Bone marrow (tissue), 2 donors: ENCODE measurements around the gene TRIM38.
"Not testable (repeated sequence)": the region's sequence is repeated elsewhere in the genome, so short reads cannot be mapped to it uniquely, and the experiment has no call there.

ENCODE experiments used
- DNase-seq, 2 donors: peaks; one replicate each; lab custom pipeline; 2025; lab: John Stamatoyannopoulos, UW

TRIM38 gene, protein sequence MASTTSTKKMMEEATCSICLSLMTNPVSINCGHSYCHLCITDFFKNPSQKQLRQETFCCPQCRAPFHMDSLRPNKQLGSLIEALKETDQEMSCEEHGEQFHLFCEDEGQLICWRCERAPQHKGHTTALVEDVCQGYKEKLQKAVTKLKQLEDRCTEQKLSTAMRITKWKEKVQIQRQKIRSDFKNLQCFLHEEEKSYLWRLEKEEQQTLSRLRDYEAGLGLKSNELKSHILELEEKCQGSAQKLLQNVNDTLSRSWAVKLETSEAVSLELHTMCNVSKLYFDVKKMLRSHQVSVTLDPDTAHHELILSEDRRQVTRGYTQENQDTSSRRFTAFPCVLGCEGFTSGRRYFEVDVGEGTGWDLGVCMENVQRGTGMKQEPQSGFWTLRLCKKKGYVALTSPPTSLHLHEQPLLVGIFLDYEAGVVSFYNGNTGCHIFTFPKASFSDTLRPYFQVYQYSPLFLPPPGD

DNA sequence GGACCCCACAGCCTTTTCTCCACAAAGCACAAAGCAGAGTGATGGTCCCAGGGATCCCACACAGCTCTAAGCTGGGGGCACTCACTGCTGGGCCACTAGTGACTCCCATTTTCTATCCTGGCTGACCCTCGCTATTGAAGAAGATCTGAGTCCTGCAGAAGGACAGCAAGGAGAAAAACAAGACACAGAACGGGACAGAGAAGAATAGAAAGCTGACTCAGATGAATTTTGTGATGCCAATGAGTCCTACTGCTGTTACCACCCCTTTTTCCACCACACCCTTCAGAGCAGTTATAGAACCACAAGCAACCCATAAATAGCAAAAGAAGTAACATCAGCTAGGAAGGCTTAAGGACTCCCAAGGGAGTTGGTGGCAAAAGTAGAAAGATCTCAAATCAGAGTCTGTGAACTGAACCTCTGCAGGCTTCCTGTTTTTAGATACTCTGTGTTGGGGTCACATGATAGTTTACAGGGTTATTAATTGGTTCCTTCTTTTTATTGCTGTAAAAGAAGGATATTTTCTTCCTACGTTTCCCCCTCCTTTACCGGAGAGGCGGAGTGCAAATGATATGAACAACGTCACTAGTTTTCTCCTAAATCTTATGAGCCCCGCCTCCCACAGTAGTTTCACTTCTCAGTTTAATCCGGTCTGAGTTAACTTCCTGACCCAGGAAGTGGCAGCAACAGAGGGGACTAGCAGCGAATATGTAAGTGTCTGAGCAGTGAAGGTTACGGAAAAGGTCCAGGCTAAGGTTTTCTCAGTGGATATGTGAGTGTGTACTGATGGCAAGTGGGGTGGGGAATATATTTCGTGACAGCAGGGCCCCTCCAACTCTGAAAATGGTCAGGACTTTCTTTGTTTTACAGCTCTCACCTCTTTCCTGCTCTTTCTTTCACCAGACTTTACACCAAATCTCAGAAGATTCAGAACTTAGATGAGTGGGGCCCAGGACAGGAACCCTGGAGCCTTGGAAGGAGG is at the start of gene TRIM38:
TSS of gene TRIM38 (plus strand) at position 654 of the 979 bp plus-strand sequence. CDS start 3,721 bp downstream, outside the sequence.
- DNase-seq: peak; percentile 13 to 98

DNA sequence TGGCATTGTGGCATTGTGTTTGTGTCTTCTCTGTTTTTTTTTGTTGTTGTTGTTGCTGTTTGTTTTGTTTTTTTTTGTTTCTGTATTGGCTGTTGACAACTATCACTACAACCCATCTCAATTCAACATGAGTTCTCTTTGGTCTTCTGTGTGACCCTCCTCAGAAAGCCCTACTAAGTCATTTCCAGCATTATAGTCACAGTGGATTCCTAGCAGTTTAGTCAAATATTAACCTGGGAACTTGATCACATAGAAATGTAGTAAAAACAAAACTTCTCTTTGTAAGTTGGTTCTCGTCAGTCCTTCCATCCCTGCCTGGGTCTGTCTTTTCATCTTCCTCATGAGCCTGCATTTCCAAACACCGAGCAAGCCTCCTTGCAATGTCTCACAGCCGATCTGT is 48.9 kb upstream of the TRIM38 start:
- DNase-seq: no peak

DNA sequence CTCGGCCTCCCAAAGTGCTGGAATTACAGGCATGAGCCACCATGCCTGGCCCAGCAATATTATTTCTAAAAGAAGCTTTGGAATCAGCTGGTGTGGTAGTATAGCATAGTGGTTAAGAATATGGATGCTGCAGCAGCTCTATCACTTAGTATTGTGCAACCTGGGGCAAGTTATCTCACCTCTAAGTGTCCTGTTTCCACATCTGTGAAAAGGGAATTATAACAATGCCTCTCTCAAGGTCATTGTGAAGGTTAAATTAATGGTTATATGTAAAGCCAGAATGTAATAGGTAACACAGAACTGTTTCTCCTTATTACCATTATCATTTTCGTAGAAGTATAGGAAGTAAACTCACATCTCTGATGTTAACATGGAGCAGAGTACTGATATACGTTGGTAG is 46.3 kb upstream of the TRIM38 start:
- no peak for DNase-seq

DNA sequence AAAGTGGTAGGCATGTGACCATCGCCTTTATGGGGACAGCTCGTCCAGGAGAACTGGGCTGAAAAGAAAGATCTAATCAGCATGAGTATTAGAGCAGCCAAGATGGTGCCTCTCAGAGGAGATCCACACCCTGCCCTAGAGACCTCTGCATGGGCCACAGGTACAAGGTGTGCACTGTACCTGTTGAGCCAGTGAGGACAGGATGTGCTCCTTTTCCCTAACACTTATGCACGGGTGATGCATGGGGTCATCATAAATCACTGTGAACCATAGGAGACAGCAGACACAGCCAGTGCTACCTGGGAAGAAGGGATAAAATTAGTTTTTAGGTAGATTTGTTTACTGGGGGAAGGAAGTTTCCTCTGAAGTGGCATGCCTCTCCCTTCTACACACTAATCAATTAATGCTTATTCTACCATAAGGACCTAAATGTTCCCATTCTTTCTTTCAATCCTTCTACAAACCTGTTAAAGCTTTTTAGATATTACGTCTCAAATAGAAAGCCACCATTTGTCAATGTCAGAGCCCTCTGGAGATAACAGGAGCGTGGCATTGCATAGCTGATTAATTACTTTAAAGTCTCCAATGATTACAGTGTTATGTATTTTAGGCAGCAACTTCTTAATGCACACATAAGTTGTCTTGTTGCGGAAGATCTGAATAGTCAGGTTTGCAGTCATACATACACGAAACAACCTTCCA is 45.7 kb upstream of the TRIM38 start:
- no peak for DNase-seq

GRCh38 chr6:25918083-25918683 is 44.4 kb upstream of the TRIM38 start:
- DNase-seq: no peak

DNA sequence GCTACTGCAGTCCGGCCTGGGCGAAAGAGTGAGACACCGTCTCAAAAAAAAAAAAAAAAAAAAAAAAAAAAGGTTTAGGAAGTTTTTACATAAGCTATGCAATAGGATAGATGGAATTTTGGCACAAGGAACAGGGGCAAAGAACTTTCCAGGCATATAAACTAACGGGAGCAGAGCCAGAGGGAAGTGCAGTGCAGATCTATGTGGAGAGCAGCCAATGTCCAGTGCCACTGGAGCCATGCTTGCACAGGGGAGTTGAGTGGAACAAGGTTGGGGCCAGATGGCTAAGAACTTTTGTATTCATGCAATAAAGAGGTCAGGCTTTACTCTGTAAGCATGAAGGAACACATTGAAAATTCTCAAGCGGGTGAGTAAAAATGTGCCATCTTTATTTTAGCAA is 42.9 kb upstream of the TRIM38 start:
- DNase-seq: no peak

DNA sequence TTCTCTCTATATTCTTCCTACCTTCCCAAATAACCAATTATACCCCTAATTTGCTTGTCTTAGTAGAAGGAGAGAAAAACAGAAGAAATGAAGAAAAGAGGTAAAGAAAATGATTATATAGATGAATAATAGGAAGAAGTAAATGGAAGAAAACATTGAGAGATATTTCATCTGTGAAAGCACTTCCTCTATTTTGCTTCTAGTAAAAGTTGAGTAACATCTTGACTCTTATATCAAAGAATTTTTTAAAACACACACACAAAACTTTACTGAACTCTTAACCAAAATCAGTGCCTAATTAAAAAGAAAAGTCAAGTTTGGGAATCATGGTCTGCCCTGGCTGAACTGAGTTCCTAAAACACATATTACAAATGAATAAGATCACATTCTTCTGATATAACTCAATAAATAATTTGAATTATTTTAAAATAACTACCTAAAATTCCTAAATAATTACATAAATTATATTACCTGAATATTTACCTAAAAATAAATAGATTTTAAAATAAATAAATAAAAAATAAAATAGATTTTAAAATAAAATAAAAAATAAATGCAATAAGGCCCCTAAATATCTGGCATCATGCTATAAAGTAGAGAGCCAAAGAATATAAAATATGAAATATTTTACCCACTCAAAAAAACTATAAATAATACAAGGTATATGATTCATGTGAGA is 40.9 kb upstream of the TRIM38 start:
- no peak for DNase-seq

DNA sequence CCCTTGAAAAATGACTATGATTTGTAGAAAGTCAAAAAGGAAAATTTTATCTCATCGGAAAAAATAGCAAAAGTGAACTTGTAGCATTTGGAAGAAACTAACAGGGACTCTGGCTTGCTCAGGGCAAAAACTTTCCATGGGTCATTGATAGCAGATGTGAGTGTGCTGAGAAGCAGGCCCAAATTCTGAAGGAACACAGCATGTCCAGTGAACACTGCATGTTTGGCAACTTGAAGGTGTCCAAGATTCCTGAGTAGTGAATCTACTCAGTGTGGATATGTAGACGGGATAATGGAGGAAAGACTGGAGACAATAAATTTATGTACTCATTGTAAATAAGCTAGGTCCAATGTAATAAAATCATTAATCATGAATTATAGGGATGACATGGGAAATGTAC is 40.3 kb upstream of the TRIM38 start:
- DNase-seq: no peak

- DNase-seq: no peak
Observed at GRCh38 chr6:25925876-25926275, 36.7 kb upstream of the TRIM38 start.

DNA sequence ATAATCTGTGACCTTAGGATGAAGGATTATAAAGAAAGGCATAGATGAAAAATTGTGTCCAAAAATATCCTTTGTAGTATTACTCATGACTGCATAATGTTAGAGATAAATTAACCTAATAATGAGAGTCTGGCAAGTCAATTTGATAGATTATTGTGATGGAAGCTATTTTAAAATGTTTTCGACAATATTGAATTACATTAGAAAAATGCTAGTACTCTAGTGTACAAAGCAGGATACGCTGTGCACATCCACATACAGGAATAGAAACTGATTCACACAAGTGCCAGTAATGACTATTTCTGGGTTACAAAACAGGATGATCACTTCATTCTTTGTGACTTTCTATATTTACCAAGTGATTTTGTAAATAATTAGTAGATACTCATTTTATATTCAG is 35.4 kb upstream of the TRIM38 start:
- DNase-seq: no peak

- DNase-seq: no peak
Observed at GRCh38 chr6:25927756-25928216, 34.8 kb upstream of the TRIM38 start.

DNA sequence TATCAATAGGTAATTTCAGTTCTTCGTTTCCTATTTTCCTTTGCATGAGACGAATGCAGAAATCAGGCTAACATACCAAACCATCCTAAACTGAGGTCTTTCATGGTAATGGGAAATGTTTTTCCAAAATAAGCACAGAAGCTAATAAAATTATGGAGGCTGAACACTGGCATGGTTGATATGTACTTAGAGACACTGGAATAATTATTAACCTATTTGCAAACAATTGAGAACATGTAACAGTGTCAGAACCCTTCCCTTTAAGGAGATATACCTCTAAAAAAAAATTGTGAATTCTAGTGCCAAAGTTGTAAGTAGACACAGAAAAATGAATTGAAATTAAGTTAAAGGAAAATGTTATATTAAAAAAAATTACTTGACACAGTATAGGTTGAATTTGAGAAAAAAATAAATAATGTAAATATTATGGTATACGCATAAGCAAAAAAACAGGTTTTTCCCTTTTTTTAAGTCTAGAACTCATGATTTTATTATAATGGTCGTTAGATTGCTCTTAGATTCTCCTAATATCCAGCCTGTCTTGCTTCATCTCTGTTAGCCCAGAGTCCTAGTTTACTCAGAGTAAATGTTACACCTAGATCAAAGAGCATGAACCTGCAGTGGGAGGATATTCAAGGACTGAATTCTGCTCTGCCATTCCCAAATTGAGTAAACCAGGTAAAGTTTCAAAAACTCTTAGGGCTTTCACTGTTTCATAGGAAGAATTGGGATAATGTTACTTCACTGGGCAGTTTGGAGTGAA is 33.9 kb upstream of the TRIM38 start:
- no peak for DNase-seq

- not testable (repeated sequence) for DNase-seq
Observed at GRCh38 chr6:25929785-25930184, 32.8 kb upstream of the TRIM38 start.

DNA sequence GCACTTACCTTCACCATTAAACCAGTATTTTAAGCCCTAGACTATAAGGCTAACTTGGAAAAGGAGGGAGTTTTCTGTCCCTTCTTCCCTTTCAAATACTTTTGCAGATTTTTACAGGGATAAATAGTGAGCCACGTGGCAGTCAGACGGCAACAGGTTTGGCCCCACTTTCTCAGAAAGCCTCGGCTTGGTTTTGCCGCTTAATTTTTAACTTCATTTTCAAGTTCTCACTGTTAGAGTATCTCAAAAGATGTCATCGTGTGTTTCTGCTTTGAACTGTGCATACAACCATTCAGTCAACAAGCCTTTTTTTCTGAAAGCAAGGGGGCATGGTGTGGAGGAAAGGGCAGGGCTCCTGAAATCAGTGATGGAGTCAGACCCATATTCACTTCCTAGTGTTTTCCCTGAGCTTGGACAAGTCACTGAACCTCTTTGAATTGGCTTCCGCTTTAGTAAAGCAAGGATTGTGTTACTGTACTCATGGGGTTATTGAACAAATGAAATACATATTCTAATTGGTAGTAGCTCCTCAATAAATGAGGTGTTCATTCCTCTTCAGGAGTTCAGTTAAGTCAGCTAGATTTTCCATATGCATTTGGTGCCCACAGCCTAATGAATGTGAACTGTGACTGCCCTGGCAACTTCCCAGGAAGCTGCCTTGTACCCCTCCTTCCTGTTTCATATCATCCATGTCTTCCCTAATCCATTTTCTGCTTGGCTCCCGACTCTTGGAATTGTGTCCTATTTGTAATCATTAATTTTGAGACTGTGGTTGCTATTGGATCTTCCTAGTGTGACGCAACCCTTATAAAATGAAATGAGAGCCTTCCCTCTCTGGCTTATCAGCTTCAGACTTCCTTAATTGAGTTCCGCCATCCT is 31.8 kb upstream of the TRIM38 start, which contains the start of gene SLC17A2:
TSS of gene SLC17A2 (minus strand) at position 160 of the 879 bp plus-strand sequence. CDS start 4,895 bp downstream, outside the sequence.
- DNase-seq: no peak

- DNase-seq: no peak
Observed at GRCh38 chr6:25931411-25931709, 31.2 kb upstream of the TRIM38 start.

GRCh38 chr6:25934156-25934555 is 28.4 kb upstream of the TRIM38 start:
- no peak for DNase-seq

DNA sequence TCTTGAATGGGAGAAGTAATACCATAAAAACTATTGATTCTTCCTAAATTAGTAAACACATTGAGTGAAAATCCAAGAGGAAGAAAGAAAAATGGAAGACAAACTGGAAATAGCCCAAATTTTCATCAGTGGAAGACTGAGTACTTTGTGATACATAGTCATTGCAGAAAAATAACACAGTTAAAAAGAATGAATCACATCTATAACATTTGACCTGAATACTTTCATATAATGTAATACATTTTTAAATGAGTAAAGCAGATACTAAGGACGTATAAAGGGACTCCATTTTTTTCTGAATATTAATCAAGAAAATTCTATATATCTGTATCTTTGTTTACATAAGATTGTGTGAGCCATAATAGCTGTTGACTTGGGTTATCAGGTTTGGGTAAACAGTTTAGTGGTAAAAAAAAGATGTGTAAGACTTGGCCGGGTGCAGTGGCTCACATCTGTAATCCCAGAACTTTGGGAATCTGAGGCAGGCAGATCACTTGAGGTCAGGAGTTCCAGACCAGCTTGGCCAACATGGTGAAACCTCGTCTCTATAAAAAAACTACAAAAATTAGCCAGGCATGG is 27.8 kb upstream of the TRIM38 start:
- DNase-seq: no peak

DNA sequence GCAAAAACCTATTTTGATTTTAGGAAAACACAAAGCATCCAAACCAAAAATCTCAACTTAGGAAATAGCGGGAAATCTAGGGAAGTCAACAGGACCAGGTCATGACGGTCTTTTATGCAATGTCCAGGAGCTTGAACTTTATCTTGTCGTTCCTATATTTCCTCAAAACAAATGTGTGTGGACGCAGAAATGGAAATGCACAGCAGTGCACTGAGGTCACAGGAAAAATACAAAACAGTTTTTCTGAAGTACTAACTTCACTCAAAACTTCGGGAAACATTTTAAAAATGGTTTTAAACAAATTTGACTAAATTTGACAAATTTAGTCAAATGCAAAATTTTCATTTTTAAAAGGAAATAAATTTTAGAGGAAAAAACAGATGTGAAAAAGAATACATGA is 26.6 kb upstream of the TRIM38 start:
- DNase-seq: no peak

DNA sequence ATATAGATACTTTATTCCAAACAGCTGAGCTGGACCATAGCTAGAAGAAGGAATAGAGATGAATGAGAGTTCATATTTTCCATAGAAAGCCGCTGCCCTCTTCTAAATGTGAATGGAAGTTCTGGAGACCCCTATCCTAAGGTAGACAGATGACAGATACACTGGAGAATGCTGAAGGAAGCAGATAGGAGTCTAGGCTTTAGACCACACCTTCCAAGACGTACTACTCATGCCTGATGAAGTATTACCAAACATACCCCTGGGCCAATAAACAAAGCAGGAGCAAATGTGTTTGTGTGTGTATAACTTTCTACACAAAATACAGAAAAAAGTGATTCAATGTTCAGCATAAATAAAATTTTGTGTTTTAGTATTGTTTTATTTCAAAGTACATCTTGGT is 23.0 kb upstream of the TRIM38 start:
- DNase-seq: no peak
